ENCODE measurements around the gene CPNE7.

DNA sequence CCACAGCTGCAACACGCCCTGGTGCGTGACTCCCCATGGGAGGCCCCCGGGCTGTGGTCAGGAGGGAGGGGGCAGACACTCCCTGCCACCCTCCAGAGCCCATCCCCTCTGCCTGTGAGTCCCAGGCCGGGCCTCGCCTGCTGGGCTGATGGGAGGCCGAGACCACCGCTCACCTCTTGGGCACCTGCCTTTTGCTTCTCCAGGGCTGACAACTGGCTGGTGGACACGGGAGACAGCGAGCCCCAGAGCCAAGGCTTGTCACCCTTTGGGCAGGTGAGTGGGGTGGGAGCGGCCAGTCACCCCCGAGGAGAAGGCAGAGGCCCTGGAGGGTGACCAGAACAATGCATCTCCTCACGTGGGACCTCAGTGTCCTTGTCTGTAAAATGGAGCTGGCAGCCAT is 61.1 kb downstream of the CPNE7 start:
- TF ChIP-seq POLR2A (conservative IDR thresholded peaks at IDR 0.05) (no peak), MTA3 (IDR thresholded peaks at IDR 0.05; ENCODE audit: borderline replicate concordance) (no peak), ZFP91 (CRISPR knock-in tag; IDR thresholded peaks at IDR 0.05) (no peak), ZNF551 (CRISPR knock-in tag; IDR thresholded peaks at IDR 0.05) (no peak), YY1 (IDR thresholded peaks at IDR 0.05; ENCODE audit: borderline replicate concordance in 1 of 3, control insufficient read depth in 1 of 3, extremely low read depth in 1 of 3, insufficient read depth in 3 of 3, insufficient read length in 1 of 3, insufficient replicate concordance in 2 of 3, low read depth in 1 of 3, low read length in 2 of 3) (no peak), BACH1 (tag; IDR thresholded peaks at IDR 0.05) (no peak), ZNF184 (CRISPR knock-in tag; IDR thresholded peaks at IDR 0.05) (no peak), TAF1 (IDR thresholded peaks at IDR 0.05; ENCODE audit: control insufficient read depth, extremely low read depth, insufficient read depth, low read length, severe bottlenecking) (no peak)
- TF ChIP-seq, protein P1, sequence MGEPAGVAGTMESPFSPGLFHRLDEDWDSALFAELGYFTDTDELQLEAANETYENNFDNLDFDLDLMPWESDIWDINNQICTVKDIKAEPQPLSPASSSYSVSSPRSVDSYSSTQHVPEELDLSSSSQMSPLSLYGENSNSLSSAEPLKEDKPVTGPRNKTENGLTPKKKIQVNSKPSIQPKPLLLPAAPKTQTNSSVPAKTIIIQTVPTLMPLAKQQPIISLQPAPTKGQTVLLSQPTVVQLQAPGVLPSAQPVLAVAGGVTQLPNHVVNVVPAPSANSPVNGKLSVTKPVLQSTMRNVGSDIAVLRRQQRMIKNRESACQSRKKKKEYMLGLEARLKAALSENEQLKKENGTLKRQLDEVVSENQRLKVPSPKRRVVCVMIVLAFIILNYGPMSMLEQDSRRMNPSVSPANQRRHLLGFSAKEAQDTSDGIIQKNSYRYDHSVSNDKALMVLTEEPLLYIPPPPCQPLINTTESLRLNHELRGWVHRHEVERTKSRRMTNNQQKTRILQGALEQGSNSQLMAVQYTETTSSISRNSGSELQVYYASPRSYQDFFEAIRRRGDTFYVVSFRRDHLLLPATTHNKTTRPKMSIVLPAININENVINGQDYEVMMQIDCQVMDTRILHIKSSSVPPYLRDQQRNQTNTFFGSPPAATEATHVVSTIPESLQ (CRISPR knock-in tag; IDR thresholded peaks at IDR 0.05) = no peak
- TF ChIP-seq, protein P2, sequence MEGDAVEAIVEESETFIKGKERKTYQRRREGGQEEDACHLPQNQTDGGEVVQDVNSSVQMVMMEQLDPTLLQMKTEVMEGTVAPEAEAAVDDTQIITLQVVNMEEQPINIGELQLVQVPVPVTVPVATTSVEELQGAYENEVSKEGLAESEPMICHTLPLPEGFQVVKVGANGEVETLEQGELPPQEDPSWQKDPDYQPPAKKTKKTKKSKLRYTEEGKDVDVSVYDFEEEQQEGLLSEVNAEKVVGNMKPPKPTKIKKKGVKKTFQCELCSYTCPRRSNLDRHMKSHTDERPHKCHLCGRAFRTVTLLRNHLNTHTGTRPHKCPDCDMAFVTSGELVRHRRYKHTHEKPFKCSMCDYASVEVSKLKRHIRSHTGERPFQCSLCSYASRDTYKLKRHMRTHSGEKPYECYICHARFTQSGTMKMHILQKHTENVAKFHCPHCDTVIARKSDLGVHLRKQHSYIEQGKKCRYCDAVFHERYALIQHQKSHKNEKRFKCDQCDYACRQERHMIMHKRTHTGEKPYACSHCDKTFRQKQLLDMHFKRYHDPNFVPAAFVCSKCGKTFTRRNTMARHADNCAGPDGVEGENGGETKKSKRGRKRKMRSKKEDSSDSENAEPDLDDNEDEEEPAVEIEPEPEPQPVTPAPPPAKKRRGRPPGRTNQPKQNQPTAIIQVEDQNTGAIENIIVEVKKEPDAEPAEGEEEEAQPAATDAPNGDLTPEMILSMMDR (IDR thresholded peaks at IDR 0.05 in 2 of 3, conservative IDR thresholded peaks at IDR 0.05 in 1 of 3; ENCODE audit: insufficient read depth in 2 of 3, low read depth in 1 of 3, low read length in 3 of 3) = no peak
- TF ChIP-seq, protein P3, sequence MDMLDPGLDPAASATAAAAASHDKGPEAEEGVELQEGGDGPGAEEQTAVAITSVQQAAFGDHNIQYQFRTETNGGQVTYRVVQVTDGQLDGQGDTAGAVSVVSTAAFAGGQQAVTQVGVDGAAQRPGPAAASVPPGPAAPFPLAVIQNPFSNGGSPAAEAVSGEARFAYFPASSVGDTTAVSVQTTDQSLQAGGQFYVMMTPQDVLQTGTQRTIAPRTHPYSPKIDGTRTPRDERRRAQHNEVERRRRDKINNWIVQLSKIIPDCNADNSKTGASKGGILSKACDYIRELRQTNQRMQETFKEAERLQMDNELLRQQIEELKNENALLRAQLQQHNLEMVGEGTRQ (CRISPR knock-in tag; IDR thresholded peaks at IDR 0.05) = no peak

Data from K562 (cell line).